Tibial nerve (tissue), 3 donors: ENCODE results near the gene CYYR1.

ENCODE experiments used
- POLR2A ChIP-seq, 2 donors: fragments of 450-650 bp; IDR thresholded peaks; one replicate each; pipeline ENCODE4 v1.6.1; 2017; ENCODE audit warnings: antibody characterized with exemption in 2 of 2, mild to moderate bottlenecking in 2 of 2, moderate library complexity in 2 of 2
- TF ChIP-seq, protein P1 (sequence below), 5 experiments: fragments of 200-600 bp in 3 of 5; fragments of 450-650 bp in 2 of 5; sonication (generic) in 3 of 5; IDR thresholded peaks; one replicate each; pipeline ENCODE4 v1.5.1; 2016 to 2019; ENCODE audit warnings: antibody characterized with exemption in 5 of 5, mild to moderate bottlenecking in 3 of 5, moderate library complexity in 2 of 5

- TF ChIP-seq, protein P1, sequence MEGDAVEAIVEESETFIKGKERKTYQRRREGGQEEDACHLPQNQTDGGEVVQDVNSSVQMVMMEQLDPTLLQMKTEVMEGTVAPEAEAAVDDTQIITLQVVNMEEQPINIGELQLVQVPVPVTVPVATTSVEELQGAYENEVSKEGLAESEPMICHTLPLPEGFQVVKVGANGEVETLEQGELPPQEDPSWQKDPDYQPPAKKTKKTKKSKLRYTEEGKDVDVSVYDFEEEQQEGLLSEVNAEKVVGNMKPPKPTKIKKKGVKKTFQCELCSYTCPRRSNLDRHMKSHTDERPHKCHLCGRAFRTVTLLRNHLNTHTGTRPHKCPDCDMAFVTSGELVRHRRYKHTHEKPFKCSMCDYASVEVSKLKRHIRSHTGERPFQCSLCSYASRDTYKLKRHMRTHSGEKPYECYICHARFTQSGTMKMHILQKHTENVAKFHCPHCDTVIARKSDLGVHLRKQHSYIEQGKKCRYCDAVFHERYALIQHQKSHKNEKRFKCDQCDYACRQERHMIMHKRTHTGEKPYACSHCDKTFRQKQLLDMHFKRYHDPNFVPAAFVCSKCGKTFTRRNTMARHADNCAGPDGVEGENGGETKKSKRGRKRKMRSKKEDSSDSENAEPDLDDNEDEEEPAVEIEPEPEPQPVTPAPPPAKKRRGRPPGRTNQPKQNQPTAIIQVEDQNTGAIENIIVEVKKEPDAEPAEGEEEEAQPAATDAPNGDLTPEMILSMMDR (IDR thresholded peaks at IDR 0.05): no peak
- TF ChIP-seq POLR2A (IDR thresholded peaks at IDR 0.05): no peak
These were observed 26.2 kb upstream of the CYYR1 start for GRCh38 chr21:26599261-26599660.
